ENCODE data around the gene RPL13.

Gene RPL13

DNA sequence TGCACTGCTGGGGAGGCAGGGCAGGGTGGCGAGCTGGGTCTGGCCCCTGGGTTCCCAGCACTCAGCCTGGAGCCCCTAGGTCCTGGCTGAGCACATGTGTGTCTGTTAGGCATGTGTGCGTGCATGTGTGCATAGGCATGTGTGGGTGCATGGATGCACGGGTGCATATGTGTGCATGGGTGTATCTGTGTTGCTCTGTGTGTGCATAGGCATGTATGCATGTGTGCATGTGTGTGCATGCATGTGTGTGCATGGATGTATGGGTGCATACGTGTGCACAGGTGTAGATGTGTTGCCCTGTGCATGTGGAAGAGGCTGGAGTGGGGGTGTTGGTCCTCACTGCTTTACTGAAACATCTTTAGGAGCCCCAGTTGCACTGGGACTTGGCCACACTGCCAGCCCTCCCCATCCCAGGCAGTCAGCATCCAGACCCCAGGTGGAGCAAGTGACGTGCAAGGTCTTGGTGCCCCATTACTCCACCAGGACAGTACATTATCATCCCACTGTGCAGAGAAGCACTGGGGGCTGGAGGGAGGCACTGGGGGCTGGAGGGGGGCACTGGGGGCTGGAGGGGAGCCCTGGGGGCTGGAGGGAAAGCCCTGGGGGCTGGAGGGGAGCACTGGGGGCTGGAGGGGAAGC lies 42.6 kb downstream of the RPL13 start:
- TF ChIP-seq, protein P1, sequence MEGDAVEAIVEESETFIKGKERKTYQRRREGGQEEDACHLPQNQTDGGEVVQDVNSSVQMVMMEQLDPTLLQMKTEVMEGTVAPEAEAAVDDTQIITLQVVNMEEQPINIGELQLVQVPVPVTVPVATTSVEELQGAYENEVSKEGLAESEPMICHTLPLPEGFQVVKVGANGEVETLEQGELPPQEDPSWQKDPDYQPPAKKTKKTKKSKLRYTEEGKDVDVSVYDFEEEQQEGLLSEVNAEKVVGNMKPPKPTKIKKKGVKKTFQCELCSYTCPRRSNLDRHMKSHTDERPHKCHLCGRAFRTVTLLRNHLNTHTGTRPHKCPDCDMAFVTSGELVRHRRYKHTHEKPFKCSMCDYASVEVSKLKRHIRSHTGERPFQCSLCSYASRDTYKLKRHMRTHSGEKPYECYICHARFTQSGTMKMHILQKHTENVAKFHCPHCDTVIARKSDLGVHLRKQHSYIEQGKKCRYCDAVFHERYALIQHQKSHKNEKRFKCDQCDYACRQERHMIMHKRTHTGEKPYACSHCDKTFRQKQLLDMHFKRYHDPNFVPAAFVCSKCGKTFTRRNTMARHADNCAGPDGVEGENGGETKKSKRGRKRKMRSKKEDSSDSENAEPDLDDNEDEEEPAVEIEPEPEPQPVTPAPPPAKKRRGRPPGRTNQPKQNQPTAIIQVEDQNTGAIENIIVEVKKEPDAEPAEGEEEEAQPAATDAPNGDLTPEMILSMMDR (IDR thresholded peaks at IDR 0.05; ENCODE audit: low read depth, low read length), result no peak
- DNase-seq (ENCODE audit: extremely low read depth, low read depth), result no peak

DNA sequence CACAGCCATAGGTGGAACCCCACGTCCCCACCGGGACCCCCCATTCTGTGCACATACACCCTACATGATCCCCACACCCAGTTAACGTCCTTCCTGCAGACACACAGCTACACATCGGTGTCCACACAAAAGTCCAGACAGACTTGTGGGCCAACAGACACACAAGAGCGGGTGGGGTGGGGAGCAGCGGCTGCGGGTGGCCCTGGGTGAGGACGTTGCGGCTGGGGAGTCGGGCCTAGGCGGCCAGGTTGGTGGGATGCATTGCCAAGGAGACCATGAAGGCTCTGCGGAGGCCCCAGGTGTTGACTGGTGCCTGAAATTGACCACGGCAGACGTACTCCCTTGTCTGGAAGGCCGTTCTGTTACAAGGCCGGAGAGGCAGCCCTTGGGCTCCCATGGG lies 44.3 kb downstream of the RPL13 start:
- DNase-seq (ENCODE audit: extremely low read depth, low read depth), result no peak
- TF ChIP-seq, protein P1 (IDR thresholded peaks at IDR 0.05; ENCODE audit: low read depth, low read length), result no peak

DNA sequence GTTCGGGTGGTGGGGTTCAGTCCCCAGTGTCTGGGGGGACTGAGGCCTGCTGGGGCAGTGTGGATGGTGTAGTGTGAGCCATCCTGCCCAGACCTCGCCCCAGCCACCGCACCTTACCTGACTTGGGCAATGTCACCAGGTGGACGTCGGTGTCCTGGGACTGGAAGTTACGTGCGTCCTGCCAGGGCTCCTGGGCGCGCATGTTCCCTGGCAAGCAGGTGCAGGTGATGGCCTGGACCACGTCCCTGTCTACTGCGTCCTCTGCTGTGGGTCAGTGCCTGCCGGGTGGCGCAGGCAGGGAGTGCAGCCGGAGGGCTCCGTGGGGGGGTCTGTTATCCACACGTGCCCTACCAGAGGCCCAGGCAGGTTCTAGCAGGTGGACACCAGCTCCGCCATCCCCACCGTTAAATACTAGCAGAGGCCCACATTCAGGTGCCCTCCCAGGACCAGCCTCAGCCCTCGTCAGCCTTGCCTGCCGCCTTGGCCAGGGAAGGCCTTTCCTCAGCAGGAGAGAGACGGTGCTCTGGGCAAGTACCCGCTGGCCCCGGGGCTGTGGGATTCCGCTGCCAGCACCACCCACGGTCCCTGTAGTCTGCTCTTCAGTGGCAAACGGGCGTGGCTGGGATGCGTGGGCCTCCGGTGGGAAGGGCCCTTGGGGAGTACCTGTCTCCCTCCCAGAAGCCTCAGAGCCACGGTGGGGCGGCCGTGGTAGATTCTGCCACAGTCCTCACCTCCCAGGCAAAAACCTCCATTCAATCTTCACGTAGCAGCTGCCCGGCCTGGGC lies 44.9 kb downstream of the RPL13 start:
- TF ChIP-seq, protein P1 (IDR thresholded peaks at IDR 0.05; ENCODE audit: low read depth, low read length), result no peak
- DNase-seq (ENCODE audit: extremely low read depth, low read depth), result no peak

DNA sequence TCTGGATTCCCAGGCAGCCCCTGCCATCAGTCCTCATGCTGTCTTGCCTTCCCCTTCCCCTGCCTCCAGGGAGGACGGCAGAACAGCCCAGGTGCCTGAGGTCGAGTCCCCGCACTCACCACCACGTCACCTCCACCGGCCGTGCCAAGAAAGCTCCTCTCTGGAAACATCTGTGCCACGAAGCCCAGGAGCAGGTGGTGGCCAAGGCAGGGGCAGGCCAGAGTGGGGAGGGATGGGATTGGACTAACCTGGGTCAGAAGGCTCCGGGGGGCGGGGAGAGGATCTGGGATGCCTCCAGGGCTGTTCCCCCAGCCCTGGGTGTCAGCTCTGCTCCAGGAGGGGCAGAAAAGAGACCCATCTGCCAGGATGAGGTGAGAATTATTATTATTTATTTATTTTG lies 45.5 kb downstream of the RPL13 start:
- TF ChIP-seq, protein P1 (IDR thresholded peaks at IDR 0.05; ENCODE audit: low read depth, low read length), result no peak
- DNase-seq (ENCODE audit: extremely low read depth, low read depth), result no peak

DNA sequence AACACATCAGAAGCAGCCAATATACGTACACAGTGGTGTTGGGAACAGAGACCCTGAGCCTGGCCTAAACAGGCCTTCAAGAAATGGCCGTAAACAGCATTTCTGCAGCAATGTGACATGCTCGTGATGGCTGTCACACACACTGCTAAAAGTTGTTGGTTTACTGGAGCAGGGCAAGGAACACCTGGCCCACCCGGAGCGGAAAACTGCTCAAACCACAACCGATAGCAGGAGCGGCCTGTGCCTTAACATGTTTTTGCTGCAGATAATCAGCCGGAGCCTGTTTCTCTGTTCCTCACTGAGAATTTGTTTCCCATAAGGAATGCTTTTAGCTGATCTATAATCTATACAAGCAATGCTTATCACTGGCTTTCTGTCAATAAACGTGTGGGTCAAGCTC lies 47.0 kb downstream of the RPL13 start:
- DNase-seq (ENCODE audit: extremely low read depth, low read depth), result no peak
- TF ChIP-seq, protein P1 (IDR thresholded peaks at IDR 0.05; ENCODE audit: low read depth, low read length), result no peak

DNA sequence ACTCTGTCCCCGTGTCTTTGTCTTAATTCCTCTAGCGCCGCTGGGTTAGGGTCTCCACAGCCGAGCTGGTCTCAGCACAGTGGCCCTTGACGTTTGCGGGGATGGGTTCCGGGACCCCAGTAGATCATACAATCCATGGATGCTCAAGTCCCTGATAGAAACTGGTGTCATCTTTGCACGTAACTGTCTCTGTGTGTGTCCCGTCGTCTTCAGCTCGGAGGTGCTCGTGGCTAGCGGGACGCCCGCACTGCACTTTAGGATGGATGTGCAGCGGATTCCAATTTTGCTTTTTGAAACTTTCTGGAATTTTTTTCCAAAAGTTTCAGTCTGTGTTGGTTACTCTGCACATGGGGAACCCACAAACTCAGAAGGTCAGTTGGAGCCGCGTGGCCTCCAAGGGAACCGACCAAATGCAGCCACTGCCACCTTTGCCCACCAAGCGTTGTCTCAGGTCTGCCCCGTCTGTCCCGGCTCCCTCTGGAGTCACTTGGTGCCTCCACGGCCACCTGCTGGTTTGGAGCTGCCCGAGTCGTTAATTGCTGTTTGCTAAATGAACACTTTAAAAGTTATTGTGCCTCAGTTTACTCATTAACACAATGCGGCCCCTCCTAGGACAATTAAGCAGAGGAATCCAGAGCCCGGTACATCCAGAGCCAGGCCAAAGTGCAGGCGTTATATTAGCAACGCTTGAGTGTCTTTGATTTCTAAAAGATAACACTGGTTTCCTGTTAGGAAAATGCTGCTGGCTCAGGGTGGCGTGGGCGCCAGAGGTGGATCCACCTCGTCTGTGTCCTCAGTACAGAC lies 47.7 kb downstream of the RPL13 start:
- DNase-seq (ENCODE audit: extremely low read depth, low read depth), result no peak
- TF ChIP-seq, protein P1 (IDR thresholded peaks at IDR 0.05; ENCODE audit: low read depth, low read length), result no peak

DNA sequence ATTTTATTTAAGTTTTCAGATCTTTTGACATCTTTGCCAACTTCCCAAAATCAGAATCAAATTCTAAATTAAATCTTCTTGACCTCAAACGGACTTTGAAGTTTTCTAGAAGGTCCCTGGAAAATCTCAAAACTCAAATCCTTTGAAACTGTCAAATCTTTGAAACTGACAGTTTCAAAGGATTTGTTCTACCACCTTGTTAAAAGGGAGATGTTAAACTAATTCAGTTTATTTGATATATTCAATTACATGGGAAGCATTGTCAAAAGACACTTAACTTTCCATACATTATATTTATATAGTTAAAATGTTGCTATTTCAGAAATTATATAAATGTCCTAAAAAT lies 49.6 kb downstream of the RPL13 start:
- no peak for DNase-seq (ENCODE audit: extremely low read depth, low read depth)
- TF ChIP-seq, protein P1 (IDR thresholded peaks at IDR 0.05; ENCODE audit: low read depth, low read length), result no peak
